ENCODE results near the gene LRRC1. TPM values are rescaled to one million over a fixed set of nuclear protein-coding genes. Genes with fewer than 3 reads are reported as not detected.

LRRC1 gene
- total and polyA plus RNA-seq, 2 donors (not counting 3 experiments of a cell fraction or from before 2014, with no cell fraction given): 5.6 to 11.7 TPM

DNA sequence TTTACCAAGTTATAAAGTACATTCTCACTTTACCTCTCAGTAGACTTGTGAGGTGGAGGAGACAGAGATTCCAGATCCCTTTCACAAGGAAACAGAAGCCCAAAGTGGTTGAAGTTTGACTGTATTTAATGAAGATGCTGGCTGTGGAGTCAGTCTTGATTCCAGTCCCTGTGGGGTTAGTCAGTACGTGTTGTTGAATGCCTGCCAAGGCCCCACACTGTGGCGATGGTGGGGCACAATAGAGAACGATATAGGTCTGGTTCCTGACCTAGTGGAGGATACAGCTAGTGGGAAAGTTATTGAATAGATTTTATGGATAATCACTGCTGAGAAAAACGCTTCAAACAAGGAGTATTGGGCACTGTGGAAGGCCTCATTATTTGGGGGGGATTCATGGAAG is 71.4 kb downstream of the LRRC1 start:
- dilution Hi-C loops (cut with MboI; ENCODE audit: extremely low pct_ligation_motif_present, low sequenced_read_pairs) (no loop called here), intact Hi-C loops (cut with micrococcal nuclease) (no loop called here)
- Histone ChIP-seq H3K4me2 (ENCODE audit: insufficient read depth, low read length) (no peak overlapping the region), H3K9me3 (replicated peaks; ENCODE audit: control insufficient read depth, insufficient read depth, low read length) (no peaks in the 10 kb centered on the region), H3K27me3 (ENCODE audit: control insufficient read depth in 2 of 2, insufficient read depth in 2 of 2, low read length in 2 of 2) (no peaks in the 10 kb centered on the region), H3K27ac (ENCODE audit: insufficient read depth, low read depth, low read length) (no peak overlapping the region), H3K4me1 (ENCODE audit: control insufficient read depth, extremely low read depth, insufficient read depth, low read length) (peaks cover 8% of the 10 kb centered on the region), H3K9ac (replicated peaks; ENCODE audit: extremely low read depth, insufficient read depth, low read length) (no peak overlapping the region), H2AFZ (ENCODE audit: low read depth, low read length) (no peak overlapping the region), H3K36me3 (ENCODE audit: control insufficient read depth in 2 of 2, extremely low read depth in 1 of 2, insufficient read depth in 2 of 2, low read length in 2 of 2) (no peaks in the 10 kb centered on the region), H3K79me2 (ENCODE audit: control insufficient read depth, insufficient read depth, low read length) (no peaks in the 10 kb centered on the region), H3K9me1 (replicated peaks; ENCODE audit: control insufficient read depth, extremely low read depth, insufficient read depth, low read length) (no peaks in the 10 kb centered on the region), H4K20me1 (replicated peaks; ENCODE audit: control insufficient read depth, extremely low read depth, insufficient read depth, low read length) (no peaks in the 10 kb centered on the region), H3K4me3 (replicated peaks in 1 of 3; ENCODE audit: insufficient read depth in 1 of 3, low read depth in 1 of 3, low read length in 3 of 3) (no peak overlapping the region)
- ChIA-PET CTCF (no interaction called here), POLR2A (no interaction called here)
- no TSS peak for BruUV-seq (replicated peaks)
- DNase-seq (ENCODE audit: low read depth, low spot score) (peak; percentile 79), FAIRE-seq (no peak)
- TF ChIP-seq, protein P1, sequence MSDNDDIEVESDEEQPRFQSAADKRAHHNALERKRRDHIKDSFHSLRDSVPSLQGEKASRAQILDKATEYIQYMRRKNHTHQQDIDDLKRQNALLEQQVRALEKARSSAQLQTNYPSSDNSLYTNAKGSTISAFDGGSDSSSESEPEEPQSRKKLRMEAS (IDR thresholded peaks at IDR 0.05; ENCODE audit: insufficient read depth, insufficient read length): no peak
- TF ChIP-seq JUN (IDR thresholded peaks at IDR 0.05; ENCODE audit: borderline replicate concordance, insufficient read depth, insufficient read length, low read depth) (no peak), GATA2 (IDR thresholded peaks at IDR 0.05; ENCODE audit: insufficient read depth, insufficient read length, low read depth, low read length) (no peak), EZH2 (IDR thresholded peaks at IDR 0.05; ENCODE audit: borderline replicate concordance, low read depth, low read length, severe bottlenecking) (no peak), POLR2A (IDR thresholded peaks at IDR 0.05; ENCODE audit: low read depth, low read length) (no peak), POLR2AphosphoS5 (IDR thresholded peaks at IDR 0.05; ENCODE audit: insufficient read depth, low read depth, low read length) (no peak), MYC (IDR thresholded peaks at IDR 0.05; ENCODE audit: low read depth, low read length) (no peak), FOS (IDR thresholded peaks at IDR 0.05; ENCODE audit: borderline replicate concordance, insufficient read depth, low read length) (no peak)
- TF ChIP-seq, protein P2, sequence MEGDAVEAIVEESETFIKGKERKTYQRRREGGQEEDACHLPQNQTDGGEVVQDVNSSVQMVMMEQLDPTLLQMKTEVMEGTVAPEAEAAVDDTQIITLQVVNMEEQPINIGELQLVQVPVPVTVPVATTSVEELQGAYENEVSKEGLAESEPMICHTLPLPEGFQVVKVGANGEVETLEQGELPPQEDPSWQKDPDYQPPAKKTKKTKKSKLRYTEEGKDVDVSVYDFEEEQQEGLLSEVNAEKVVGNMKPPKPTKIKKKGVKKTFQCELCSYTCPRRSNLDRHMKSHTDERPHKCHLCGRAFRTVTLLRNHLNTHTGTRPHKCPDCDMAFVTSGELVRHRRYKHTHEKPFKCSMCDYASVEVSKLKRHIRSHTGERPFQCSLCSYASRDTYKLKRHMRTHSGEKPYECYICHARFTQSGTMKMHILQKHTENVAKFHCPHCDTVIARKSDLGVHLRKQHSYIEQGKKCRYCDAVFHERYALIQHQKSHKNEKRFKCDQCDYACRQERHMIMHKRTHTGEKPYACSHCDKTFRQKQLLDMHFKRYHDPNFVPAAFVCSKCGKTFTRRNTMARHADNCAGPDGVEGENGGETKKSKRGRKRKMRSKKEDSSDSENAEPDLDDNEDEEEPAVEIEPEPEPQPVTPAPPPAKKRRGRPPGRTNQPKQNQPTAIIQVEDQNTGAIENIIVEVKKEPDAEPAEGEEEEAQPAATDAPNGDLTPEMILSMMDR (IDR thresholded peaks at IDR 0.05; ENCODE audit: extremely low read depth in 1 of 2, insufficient read depth in 1 of 2, low read depth in 1 of 2, low read length in 2 of 2): no peak
